ENCODE data around the gene PSMA1. TPM values are rescaled to one million over a fixed set of nuclear protein-coding genes. Genes with fewer than 3 reads are reported as not detected.
"Not testable (repeated sequence)": the region's sequence is repeated elsewhere in the genome, so short reads cannot be mapped to it uniquely, and the experiment has no call there.

The PSMA1 gene
- total and polyA plus RNA-seq, 2 donors from 2014 or later: 118 to 133 TPM

GRCh38 chr11:14538271-14538925, 18.2 kb upstream of the PSMA1 start:
- DNase-seq (no peak), FAIRE-seq (no peak)
- intact Hi-C loops (cut with DNase I): no loop called here
- H3K4me3 ChIP-seq (ENCODE audit: low read length in 3 of 3): no peak overlapping the region
- peaks cover 0 to 3% (median 0%) of the 10 kb centered on the region in 3 donors for H3K4me1 ChIP-seq (ENCODE audit: control insufficient read depth in 2 of 3, insufficient read depth in 2 of 3, low read depth in 1 of 3, low read length in 3 of 3)
- no peak for TF ChIP-seq CTCF (IDR thresholded peaks at IDR 0.05; ENCODE audit: borderline replicate concordance, extremely low read depth, insufficient read depth)
- no peak overlapping the region for H3K27ac ChIP-seq (ENCODE audit: low read depth in 2 of 2, low read length in 2 of 2)
- H3K27me3 ChIP-seq (ENCODE audit: control insufficient read depth, insufficient read depth, low read length): no peaks in the 10 kb centered on the region
- H3K9ac ChIP-seq (ENCODE audit: low read length in 3 of 3): no peak overlapping the region
- H3K36me3 ChIP-seq (ENCODE audit: control insufficient read depth in 2 of 3, insufficient read depth in 3 of 3, low read length in 3 of 3): no peaks in the 10 kb centered on the region
- H3K9me3 ChIP-seq (ENCODE audit: control insufficient read depth in 2 of 3, insufficient read depth in 1 of 3, low read length in 3 of 3): no peaks in the 10 kb centered on the region

GRCh38 chr11:14537134-14537599, 17.0 kb upstream of the PSMA1 start:
- Histone ChIP-seq H3K4me3 (ENCODE audit: low read length in 3 of 3) (no peak overlapping the region), H3K4me1 (ENCODE audit: control insufficient read depth in 2 of 3, insufficient read depth in 2 of 3, low read depth in 1 of 3, low read length in 3 of 3) (peaks cover 0 to 3% (median 0%) of the 10 kb centered on the region in 3 donors), H3K27ac (ENCODE audit: low read depth in 2 of 2, low read length in 2 of 2) (no peak overlapping the region), H3K9me3 (ENCODE audit: control insufficient read depth in 2 of 3, insufficient read depth in 1 of 3, low read length in 3 of 3) (no peaks in the 10 kb centered on the region), H3K36me3 (ENCODE audit: control insufficient read depth in 2 of 3, insufficient read depth in 3 of 3, low read length in 3 of 3) (no peaks in the 10 kb centered on the region), H3K27me3 (ENCODE audit: control insufficient read depth, insufficient read depth, low read length) (no peaks in the 10 kb centered on the region), H3K9ac (ENCODE audit: low read length in 3 of 3) (no peak overlapping the region)
- peak; percentile 77 for TF ChIP-seq CTCF (IDR thresholded peaks at IDR 0.05; ENCODE audit: borderline replicate concordance, extremely low read depth, insufficient read depth)
- DNase-seq (peak in 3 of 5 donors; percentile 11 to 48 (median 31)), FAIRE-seq (peak; percentile 70)
- intact Hi-C loops (cut with DNase I): no loop called here

- FAIRE-seq; H3K27ac ChIP-seq (ENCODE audit: low read depth in 2 of 2, low read length in 2 of 2); H3K27me3 ChIP-seq (ENCODE audit: control insufficient read depth, insufficient read depth, low read length); H3K4me3 ChIP-seq (ENCODE audit: low read length in 3 of 3); H3K36me3 ChIP-seq (ENCODE audit: control insufficient read depth in 2 of 3, insufficient read depth in 3 of 3, low read length in 3 of 3); intact Hi-C loops (cut with DNase I); H3K4me1 ChIP-seq (ENCODE audit: control insufficient read depth in 2 of 3, insufficient read depth in 2 of 3, low read depth in 1 of 3, low read length in 3 of 3); H3K9me3 ChIP-seq (ENCODE audit: control insufficient read depth in 2 of 3, insufficient read depth in 1 of 3, low read length in 3 of 3); H3K9ac ChIP-seq (ENCODE audit: low read length in 3 of 3); DNase-seq: not testable (repeated sequence)
These were observed 15.0 kb upstream of the PSMA1 start for GRCh38 chr11:14535166-14535565.

GRCh38 chr11:14529951-14530350, 9.8 kb upstream of the PSMA1 start:
- H3K9me3 ChIP-seq (ENCODE audit: control insufficient read depth in 2 of 3, insufficient read depth in 1 of 3, low read length in 3 of 3): no peaks in the 10 kb centered on the region
- H3K36me3 ChIP-seq (ENCODE audit: control insufficient read depth in 2 of 3, insufficient read depth in 3 of 3, low read length in 3 of 3): no peaks in the 10 kb centered on the region
- no peaks in the 10 kb centered on the region for H3K4me1 ChIP-seq (ENCODE audit: control insufficient read depth in 2 of 3, insufficient read depth in 2 of 3, low read depth in 1 of 3, low read length in 3 of 3)
- H3K9ac ChIP-seq (ENCODE audit: low read length in 3 of 3): no peak overlapping the region
- intact Hi-C loops (cut with DNase I): no loop called here
- no peak for TF ChIP-seq CTCF (IDR thresholded peaks at IDR 0.05; ENCODE audit: borderline replicate concordance, extremely low read depth, insufficient read depth)
- DNase-seq (no peak), FAIRE-seq (no peak)
- no peak overlapping the region for H3K4me3 ChIP-seq (ENCODE audit: low read length in 3 of 3)
- H3K27me3 ChIP-seq (ENCODE audit: control insufficient read depth, insufficient read depth, low read length): no peaks in the 10 kb centered on the region
- no peak overlapping the region for H3K27ac ChIP-seq (ENCODE audit: low read depth in 2 of 2, low read length in 2 of 2)

Measured in kidney (tissue), 14 donors.